DND-41 (cell line): Measurements from ENCODE around the gene FMN1.

Source experiments
- ATAC-seq: fragments of 200-7000 bp; cut with Tn5 transposase; 3 replicates; pipeline ENCODE4 v1.9.1; 2021; ENCODE audit warnings: low read depth; ENCODE audit not compliant: insufficient read depth
- DNase-seq: peaks from one replicate; pipeline ENCODE4 v3.0.0-alpha.2; 2020
- H2AFZ ChIP-seq: 2 replicates; pipeline ENCODE4 v1.6.0; 2012; ENCODE audit warnings: low read depth, low read length
- H3K27ac ChIP-seq: 2 replicates; pipeline ENCODE4 v1.5.1; 2012; ENCODE audit warnings: low read length, inconsistent platforms
- H3K27me3 ChIP-seq: fragments of 200-600 bp; sonication (generic); 2 replicates; pipeline ENCODE4 v1.6.0; 2012; ENCODE audit warnings: low read length, mild to moderate bottlenecking, inconsistent platforms; ENCODE audit not compliant: insufficient read depth, poor library complexity
- H3K36me3 ChIP-seq: 2 replicates; pipeline ENCODE4 v1.5.1; 2012; ENCODE audit warnings: low read length, inconsistent platforms; ENCODE audit not compliant: insufficient read depth
- H3K4me1 ChIP-seq: 2 replicates; pipeline ENCODE4 v1.5.1; 2012; ENCODE audit warnings: mild to moderate bottlenecking, low read length; ENCODE audit not compliant: insufficient read depth
- H3K4me2 ChIP-seq: 2 replicates; pipeline ENCODE4 v1.6.0; 2012; ENCODE audit warnings: mild to moderate bottlenecking, moderate library complexity, low read length, inconsistent platforms; ENCODE audit not compliant: insufficient read depth
- H3K4me3 ChIP-seq, 2 experiments: fragments of 200-600 bp in 1 of 2; shearing (Covaris generic) in 1 of 2; 2 replicates each; pipeline ENCODE4 v1.5.1; 2012 to 2016; ENCODE audit warnings: inconsistent platforms in 2 of 2, low read length in 2 of 2, mild to moderate bottlenecking in 2 of 2, low read depth in 1 of 2, moderate library complexity in 1 of 2
- H3K79me2 ChIP-seq: 2 replicates; pipeline ENCODE4 v1.6.0; 2012; ENCODE audit warnings: low read length, inconsistent platforms; ENCODE audit not compliant: insufficient read depth
- H3K9ac ChIP-seq: 2 replicates; pipeline ENCODE4 v1.6.0; 2012; ENCODE audit warnings: low read depth, mild to moderate bottlenecking, inconsistent platforms, low read length, moderate library complexity
- H3K9me3 ChIP-seq: 2 replicates; pipeline ENCODE4 v1.5.1; 2012; ENCODE audit warnings: low read length, moderate library complexity, mild to moderate bottlenecking, inconsistent platforms; ENCODE audit not compliant: insufficient read depth, severe bottlenecking
- H4K20me1 ChIP-seq: 2 replicates; pipeline ENCODE4 v1.6.0; 2012; ENCODE audit warnings: low read length; ENCODE audit not compliant: insufficient read depth
- EZH2 ChIP-seq: IDR thresholded peaks from 3 replicates; pipeline ENCODE4 v1.6.1; 2012; ENCODE audit warnings: borderline replicate concordance, low read depth, mild to moderate bottlenecking, moderate library complexity, low read length, inconsistent platforms; ENCODE audit not compliant: severe bottlenecking
- TF ChIP-seq, protein P1 (sequence below): IDR thresholded peaks from 2 replicates; pipeline ENCODE4 v1.5.1; 2012; ENCODE audit warnings: borderline replicate concordance, low read length, moderate library complexity, mild to moderate bottlenecking; ENCODE audit not compliant: poor library complexity, severe bottlenecking; ENCODE audit errors: extremely low read depth

FMN1 gene

GRCh38 chr15:32879980-32880379 is 314.5 kb downstream of the FMN1 start:
- no peak overlapping the region for H3K9ac ChIP-seq
- no peak overlapping the region for H2AFZ ChIP-seq
- no peaks in the 10 kb centered on the region for H3K9me3 ChIP-seq
- no peaks in the 10 kb centered on the region for H3K4me1 ChIP-seq
- ATAC-seq (no peak), DNase-seq (no peak)
- no peak for TF ChIP-seq EZH2
- TF ChIP-seq, protein P1, sequence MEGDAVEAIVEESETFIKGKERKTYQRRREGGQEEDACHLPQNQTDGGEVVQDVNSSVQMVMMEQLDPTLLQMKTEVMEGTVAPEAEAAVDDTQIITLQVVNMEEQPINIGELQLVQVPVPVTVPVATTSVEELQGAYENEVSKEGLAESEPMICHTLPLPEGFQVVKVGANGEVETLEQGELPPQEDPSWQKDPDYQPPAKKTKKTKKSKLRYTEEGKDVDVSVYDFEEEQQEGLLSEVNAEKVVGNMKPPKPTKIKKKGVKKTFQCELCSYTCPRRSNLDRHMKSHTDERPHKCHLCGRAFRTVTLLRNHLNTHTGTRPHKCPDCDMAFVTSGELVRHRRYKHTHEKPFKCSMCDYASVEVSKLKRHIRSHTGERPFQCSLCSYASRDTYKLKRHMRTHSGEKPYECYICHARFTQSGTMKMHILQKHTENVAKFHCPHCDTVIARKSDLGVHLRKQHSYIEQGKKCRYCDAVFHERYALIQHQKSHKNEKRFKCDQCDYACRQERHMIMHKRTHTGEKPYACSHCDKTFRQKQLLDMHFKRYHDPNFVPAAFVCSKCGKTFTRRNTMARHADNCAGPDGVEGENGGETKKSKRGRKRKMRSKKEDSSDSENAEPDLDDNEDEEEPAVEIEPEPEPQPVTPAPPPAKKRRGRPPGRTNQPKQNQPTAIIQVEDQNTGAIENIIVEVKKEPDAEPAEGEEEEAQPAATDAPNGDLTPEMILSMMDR, result no peak
- no peak overlapping the region for H3K4me2 ChIP-seq
- H3K4me3 ChIP-seq, result no peak overlapping the region
- H3K27ac ChIP-seq, result no peak overlapping the region
- H3K79me2 ChIP-seq, result no peaks in the 10 kb centered on the region
- H3K36me3 ChIP-seq, result no peaks in the 10 kb centered on the region
- no peaks in the 10 kb centered on the region for H4K20me1 ChIP-seq
- H3K27me3 ChIP-seq, result peaks cover 7% of the 10 kb centered on the region

DNA sequence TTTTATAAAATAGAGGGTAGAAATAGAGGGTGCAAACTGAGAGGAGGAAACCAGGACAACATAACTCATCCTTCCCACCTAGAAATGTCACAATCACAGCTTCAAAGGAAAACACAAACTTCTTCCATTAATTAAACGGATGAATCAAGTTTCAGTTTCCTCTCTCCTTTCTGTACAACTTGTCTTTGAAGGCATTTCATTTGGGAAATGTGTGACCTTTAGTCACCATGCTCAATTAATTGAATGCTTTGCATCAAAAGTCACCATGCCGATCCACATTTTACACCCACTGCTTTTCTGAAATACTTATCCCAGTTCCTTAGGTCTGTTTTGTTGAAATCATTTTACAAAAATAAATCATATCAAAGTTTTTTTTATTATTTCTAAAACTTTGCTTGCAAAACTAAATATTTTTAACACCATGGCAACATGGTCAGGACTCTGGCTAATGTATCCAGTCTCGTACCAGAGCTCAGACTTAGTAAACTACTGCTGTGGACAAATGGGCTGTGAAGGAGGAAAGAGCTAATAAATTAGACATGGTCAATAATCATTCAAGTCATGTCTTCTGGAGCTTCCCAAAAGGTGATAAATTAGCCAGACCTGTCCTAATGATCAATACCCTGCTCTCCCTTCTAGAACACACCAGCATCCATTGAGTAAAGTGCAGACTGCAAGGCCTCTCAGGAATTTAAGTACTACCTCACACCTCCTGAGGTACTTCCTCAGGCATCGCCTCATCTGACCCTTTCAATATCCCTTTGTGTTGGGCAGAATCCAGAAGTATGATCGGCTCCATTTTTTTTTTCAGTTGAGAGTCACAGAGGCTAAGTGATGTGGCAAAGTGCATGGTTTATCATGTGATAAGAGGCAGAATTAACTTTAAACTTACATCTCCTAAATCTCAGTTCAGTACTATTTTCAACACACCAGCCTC is 315.4 kb downstream of the FMN1 start:
- no peak for TF ChIP-seq EZH2
- TF ChIP-seq, protein P1, result no peak
- H3K36me3 ChIP-seq, result no peaks in the 10 kb centered on the region
- no peak for ATAC-seq

GRCh38 chr15:32878342-32878741 is 316.2 kb downstream of the FMN1 start:
- no peaks in the 10 kb centered on the region for H3K36me3 ChIP-seq
- H4K20me1 ChIP-seq, result no peaks in the 10 kb centered on the region
- no peak overlapping the region for H2AFZ ChIP-seq
- DNase-seq (no peak), ATAC-seq (no peak)
- no peak overlapping the region for H3K27ac ChIP-seq
- no peak for TF ChIP-seq EZH2
- TF ChIP-seq, protein P1, result no peak
- H3K4me3 ChIP-seq, result no peak overlapping the region
- no peak overlapping the region for H3K4me2 ChIP-seq
- H3K9ac ChIP-seq, result no peak overlapping the region
- H3K27me3 ChIP-seq, result peaks cover 7% of the 10 kb centered on the region
- no peaks in the 10 kb centered on the region for H3K9me3 ChIP-seq
- H3K79me2 ChIP-seq, result no peaks in the 10 kb centered on the region
- H3K4me1 ChIP-seq, result no peaks in the 10 kb centered on the region

More for the DNA sequence above, 315.4 kb downstream of the FMN1 start:
- no peaks in the 10 kb centered on the region for H3K4me1 ChIP-seq
- no peak overlapping the region for H3K4me2 ChIP-seq
- H2AFZ ChIP-seq, result no peak overlapping the region
- H3K9me3 ChIP-seq, result no peaks in the 10 kb centered on the region
- peaks cover 7% of the 10 kb centered on the region for H3K27me3 ChIP-seq
- H3K27ac ChIP-seq, result no peak overlapping the region
- no peaks in the 10 kb centered on the region for H3K79me2 ChIP-seq
- H3K4me3 ChIP-seq, result no peak overlapping the region
- no peak for DNase-seq
- H4K20me1 ChIP-seq, result no peaks in the 10 kb centered on the region
- H3K9ac ChIP-seq, result no peak overlapping the region
